GM21825 (cell line): ENCODE measurements around the gene ULBP1.
"Not testable (repeated sequence)": the region's sequence is repeated elsewhere in the genome, so short reads cannot be mapped to it uniquely, and the experiment has no call there.

Experiments used
- ATAC-seq: cut with Tn5 transposase; IDR thresholded peaks from one replicate; pipeline ENCODE4 v1.9.1; 2021; ENCODE audit warnings: mild to moderate bottlenecking, moderate library complexity; ENCODE audit not compliant: unreplicated experiment

ULBP1 gene

GRCh38 chr6:149969635-149970034 lies 5.9 kb downstream of the ULBP1 start:
- ATAC-seq = no peak

GRCh38 chr6:149974394-149974793 lies 10.7 kb downstream of the ULBP1 start:
- ATAC-seq = not testable (repeated sequence)

DNA sequence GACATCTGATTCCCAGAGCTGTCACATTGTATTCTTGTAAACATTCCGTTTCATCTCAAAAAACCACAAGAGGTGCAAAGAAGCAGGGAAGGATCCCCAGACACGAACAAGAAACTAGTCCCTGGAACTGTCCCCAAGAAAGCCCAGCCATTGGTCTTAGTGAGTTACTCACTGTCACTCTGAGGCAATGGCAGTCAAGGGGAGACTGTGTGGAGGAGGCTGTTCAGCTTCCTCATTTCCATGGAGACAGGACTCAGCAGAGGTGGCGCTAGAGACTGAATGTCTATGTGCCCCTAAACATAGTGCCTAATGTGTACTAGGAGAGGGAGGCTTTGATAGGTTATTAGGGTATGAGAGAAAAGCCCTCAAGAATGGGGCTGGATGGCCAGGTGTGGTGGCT lies 11.1 kb downstream of the ULBP1 start:
- no peak for ATAC-seq

DNA sequence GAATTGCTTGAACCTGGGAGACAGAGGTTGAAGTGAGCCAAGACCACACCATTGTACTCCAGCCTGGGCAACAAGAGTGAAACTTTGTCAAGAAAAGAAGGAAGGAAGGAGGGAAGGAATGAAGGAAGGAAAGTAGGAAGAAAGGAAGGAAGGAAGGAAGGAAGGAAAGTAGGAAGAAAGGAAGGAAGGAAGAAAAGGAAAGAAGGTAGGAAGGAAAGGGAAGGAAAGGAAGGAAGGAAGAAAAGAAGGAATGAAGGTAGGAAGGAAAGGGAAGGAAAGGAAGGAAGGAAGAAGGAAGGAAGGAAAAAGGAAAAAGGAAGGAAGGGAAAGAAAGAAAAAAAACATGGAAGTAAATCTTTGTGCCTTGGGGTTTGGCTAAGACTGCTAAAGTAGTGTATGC lies 11.7 kb downstream of the ULBP1 start:
- ATAC-seq = no peak

DNA sequence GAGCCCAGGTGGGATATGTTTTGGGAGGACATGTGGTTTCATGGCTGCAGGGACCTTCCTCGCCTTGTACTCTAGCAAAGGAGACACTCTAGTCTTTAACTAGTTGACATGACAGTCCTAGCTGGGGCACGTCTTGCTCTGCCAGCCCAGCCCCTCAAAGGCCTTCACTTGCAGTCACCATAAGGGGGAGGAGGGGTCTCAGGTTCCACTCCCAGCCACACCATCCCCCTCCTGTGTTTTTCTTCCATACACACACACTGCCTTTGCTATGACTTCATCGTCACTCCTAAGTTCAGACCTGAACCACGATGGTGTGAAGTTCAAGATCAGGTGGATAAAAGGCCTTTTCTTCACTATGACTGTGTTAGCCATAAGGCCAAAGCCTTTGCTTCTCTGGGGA lies 13.5 kb downstream of the ULBP1 start:
- ATAC-seq = no peak

GRCh38 chr6:149978610-149979009 lies 14.9 kb downstream of the ULBP1 start:
- ATAC-seq = no peak

DNA sequence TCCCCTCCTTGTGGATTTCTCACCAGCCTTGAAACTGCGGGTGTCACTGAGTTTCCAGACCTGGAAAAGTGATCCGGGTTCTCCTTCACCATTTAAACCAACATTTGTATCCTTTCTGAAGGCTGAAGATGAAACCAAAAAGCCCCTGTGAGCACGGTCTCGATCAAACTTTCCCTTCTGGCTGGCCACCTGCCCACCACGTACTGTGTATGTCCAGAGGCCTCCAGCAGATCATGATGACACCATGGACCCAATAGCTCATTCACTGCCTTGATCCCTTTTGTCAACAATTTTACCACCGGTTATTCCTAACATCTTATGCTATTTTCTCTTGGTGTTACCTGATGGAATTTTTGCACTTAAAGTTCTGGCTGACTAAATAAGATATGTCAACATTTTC lies 15.6 kb downstream of the ULBP1 start:
- ATAC-seq = no peak

DNA sequence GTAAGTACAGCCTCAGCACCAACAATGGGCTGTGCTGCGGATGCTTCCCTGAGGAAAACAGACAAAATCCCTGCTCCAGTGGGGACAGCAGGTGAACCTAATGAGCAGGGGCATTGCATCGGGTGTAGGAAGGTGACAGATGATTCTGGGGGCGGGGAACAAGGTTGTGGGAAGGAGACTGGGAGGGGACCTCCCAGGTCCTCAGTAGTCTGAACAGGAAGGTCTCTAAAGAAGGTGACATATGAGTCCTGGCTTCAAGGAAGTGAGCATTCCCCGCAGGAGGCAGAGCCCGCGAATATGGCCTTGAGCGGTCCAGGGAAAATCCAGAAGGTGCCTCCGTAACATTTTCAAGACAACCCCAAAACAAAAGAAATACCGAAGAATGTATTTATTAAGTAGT lies 19.4 kb downstream of the ULBP1 start:
- ATAC-seq = no peak

DNA sequence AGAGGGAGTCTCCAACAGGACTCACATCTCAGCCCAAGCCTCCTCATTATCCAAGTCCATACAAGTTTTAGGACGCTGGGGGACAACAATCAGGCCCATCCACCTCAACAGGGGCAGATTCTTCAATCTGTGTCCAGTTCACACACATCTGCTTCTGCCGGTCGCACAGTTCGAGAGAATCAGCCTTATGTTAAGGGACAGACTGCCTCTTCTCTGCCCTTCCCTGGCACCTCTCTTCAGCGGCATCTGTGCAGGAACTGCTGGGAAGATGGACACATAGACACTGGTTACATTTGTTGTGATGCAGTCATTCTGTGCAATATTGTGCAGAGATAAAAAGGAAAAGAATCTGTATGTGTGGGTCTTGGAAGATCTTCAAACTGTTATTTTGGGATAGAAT lies 21.0 kb downstream of the ULBP1 start:
- ATAC-seq = no peak

DNA sequence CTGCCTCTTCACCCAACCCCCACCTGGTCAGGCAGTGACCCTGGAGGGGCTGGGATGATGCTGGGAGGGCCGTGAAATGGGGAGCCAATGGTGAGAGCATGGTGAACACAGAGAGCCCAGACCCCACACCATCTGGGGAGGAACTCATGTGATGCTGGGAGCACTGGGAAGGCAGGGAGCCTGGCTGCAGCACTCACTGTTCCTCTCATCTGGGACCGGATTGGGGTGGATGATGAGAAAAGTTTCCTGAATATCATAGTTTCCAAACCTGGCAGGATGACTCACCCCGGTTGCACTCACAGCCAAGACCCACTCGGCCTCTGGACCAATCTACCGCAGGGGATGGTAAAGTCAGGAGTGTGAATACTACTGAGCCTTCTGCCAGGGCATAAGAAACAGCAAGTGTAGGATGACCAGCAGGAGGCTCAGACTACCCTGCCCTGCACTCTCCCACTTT lies 21.8 kb downstream of the ULBP1 start:
- ATAC-seq = no peak

GRCh38 chr6:149987602-149988107 lies 23.9 kb downstream of the ULBP1 start:
- ATAC-seq = no peak

DNA sequence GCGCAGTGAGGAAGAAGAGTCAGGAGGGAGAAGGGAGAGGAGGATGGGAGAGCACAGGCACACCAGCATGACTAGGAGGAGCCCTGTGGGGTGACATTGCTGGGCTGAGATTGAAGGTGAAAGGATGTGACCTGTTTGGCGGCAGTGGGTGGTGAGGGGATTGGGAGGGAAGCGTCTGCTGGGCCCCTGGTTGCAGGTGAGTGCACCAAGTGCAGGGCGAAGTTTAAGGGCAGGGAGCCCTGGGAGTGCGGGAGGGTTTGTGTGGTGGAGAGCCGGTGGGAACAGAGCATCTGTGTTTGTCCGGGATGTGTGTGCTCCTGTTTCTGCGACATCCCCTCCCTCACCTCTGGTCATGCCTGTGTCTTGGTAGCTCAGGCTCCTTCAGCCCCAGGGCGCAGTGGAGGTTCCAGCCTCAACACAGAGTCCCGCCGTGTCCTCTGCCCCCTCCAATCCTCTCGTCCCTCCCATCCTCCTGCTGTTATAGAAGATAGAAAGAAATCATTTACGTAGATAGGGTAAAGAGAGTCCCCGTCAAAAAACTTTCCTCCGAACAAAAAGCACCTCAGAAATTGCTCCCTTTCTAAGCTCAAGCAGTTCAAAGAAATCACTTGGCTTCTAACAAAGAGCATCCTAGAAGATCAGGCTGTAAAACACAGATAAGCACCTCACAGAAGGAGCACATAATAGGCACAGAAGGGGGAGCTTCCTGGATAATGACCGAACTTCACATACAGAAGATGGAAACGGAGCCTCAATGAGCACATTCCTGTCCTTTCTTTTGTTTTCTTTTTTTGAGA lies 25.0 kb downstream of the ULBP1 start:
- no peak for ATAC-seq

DNA sequence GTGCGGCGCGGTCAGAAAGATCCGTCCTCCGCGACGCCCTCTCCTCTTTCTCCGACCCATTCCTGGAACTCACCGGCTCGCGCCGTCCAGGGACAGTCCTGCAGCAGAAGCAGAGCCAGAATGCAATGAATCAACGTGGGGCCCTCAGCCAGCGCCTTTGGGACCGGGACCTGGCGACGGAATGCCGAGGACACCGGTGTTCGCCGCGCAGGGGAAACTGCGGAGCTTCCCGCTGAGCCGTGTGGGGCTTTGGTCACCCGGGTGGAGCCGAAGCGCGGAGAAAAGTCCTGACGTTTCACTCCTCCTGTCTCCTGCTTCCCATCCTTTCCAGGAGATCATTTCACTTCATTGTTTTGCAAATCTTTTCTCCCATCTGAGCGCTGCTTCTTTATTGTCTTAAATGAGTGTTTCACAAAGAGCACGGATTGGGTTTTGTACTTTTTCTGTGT lies 26.5 kb downstream of the ULBP1 start:
- ATAC-seq = no peak

DNA sequence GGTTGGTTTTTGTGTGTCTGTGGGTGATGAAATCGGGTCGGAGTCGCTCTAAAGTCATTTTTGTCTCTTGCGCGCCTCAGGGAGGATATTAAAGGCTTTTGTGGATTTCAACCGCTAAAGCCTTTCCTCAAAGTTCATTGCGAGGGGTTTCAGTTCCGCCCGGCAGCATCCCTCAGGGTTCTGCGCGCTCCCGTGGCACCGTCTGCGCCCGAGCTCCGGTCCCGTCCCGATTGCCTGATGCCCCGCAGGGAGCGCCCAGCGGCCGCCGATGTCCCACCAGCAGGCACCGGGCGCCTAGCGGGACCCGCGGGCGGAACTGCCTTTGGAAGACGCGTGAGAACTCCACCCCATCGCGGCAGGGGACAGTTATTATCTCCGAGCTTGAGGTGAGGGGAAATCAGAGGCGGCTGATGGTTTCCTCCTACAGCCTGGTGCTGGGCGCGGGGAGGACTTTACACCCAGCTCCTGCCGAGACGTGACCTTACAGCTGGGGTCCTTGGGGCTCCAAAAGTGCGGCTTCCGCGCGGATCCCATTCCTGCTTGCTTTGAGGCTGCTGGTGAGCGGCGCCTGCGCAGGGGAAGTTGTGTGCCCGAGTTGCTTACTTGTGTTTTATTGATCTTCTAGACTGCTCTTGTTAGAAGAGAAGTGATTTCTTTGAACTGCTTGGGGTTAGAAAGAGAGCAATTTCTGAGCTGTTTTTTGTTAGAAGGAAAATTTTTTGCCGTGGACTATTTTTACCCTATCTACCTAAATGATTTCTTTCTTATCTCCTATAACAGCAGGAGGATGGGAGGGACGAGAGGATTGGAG lies 27.1 kb downstream of the ULBP1 start:
- no peak for ATAC-seq

GRCh38 chr6:149991472-149991795 lies 27.7 kb downstream of the ULBP1 start:
- ATAC-seq = not testable (repeated sequence)

- no peak for ATAC-seq
Observed at GRCh38 chr6:149991838-149992237, 28.1 kb downstream of the ULBP1 start.

GRCh38 chr6:149995235-149995750 lies 31.6 kb downstream of the ULBP1 start:
- no peak for ATAC-seq

- no peak for ATAC-seq
Observed at GRCh38 chr6:149995971-149996370, 32.2 kb downstream of the ULBP1 start.

DNA sequence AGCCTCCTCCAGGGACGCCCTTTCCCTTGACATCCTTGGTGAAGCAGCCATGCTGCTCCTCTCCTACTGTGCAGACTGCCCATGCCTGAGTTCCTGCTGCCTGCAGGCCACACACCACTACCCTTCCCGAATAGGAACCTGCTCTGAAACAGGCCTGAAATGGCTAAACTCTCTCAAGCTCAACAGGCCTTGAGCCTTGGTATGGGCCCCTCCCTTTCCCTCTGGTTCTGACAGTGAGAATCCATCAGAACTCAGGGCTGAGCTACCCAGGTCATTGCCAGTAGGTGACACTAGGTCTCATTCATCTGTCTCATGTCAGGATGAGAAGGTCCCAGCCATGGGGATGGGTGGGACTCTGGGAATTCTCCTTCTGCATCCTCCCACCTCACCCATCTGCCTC lies 35.9 kb downstream of the ULBP1 start:
- no peak for ATAC-seq

GRCh38 chr6:150001295-150002008 lies 37.7 kb downstream of the ULBP1 start:
- peak; percentile 31 for ATAC-seq

- no peak for ATAC-seq
Observed at GRCh38 chr6:150002710-150003109, 39.0 kb downstream of the ULBP1 start.
